K562 (cell line): ENCODE data around the gene TCIRG1. TPM values are rescaled to one million over a fixed set of nuclear protein-coding genes. Genes with fewer than 3 reads are reported as not detected.

Source experiments
- ATAC-seq: fragments of 200-7000 bp; cut with Tn5 transposase; 3 replicates; pipeline ENCODE4 v1.9.1; 2020; ENCODE audit warnings: moderate library complexity
- BruUV-seq: library from RNA; stranded (reverse); fragments of 400-500 nt; replicated peaks from 2 replicates; lab custom pipeline; 2021; lab: Mats Ljungman, UMichigan
- CTCF ChIA-PET: fragments of 300-600 bp; formaldehyde crosslinking; extraction: SDS; loops from one replicate; lab custom pipeline; 2021; ENCODE audit warnings: low intra/inter-chr PET ratio; lab: Yijun Ruan, JAX
- POLR2A ChIA-PET: fragments of 300-600, 350-650 bp; sonication (Branson Sonifier 250); formaldehyde crosslinking; extraction: SDS; loops from one replicate; lab custom pipeline; 2021; ENCODE audit warnings: antibody characterized with exemption, inconsistent platforms; lab: Yijun Ruan, JAX
- DNase-seq, 4 experiments: peaks; one replicate each; pipeline versions ENCODE4 v3.0.0 to v3.0.0-alpha.2; 2011 to 2018; ENCODE audit warnings: low spot score in 3 of 4, mixed read lengths in 3 of 4; ENCODE audit errors: extremely low read depth in 1 of 4
- FAIRE-seq: peaks from 2 replicates; lab custom pipeline; 2011; peaks lifted over from hg19 to GRCh38; lab: Jason Lieb, UNC
- H2AFZ ChIP-seq: 2 replicates; pipeline ENCODE4 v1.6.0; 2011; ENCODE audit warnings: low read depth, low read length, control low read depth, inconsistent platforms
- H3K27ac ChIP-seq: fragments of 200-600 bp; 3 replicates; pipeline ENCODE4 v1.8.0; 2011; ENCODE audit warnings: low read depth, mild to moderate bottlenecking, control low read depth, inconsistent platforms, low read length, moderate library complexity, mixed read lengths; ENCODE audit errors: extremely low read depth
- H3K27me3 ChIP-seq, 2 experiments: fragments of 300-600 bp in 1 of 2; 2 replicates in 1 of 2; 3 replicates in 1 of 2; pipeline versions ENCODE4 v1.6.0 to v1.8.0; 2011; ENCODE audit warnings: inconsistent platforms in 2 of 2, low read length in 2 of 2, mild to moderate bottlenecking in 1 of 2, mixed read lengths in 1 of 2, moderate library complexity in 1 of 2; ENCODE audit not compliant: control insufficient read depth in 2 of 2, insufficient read depth in 2 of 2
- H3K36me3 ChIP-seq: fragments of 300-600 bp; 3 replicates; pipeline ENCODE4 v1.8.0; 2011; ENCODE audit warnings: mild to moderate bottlenecking, low read length, inconsistent platforms; ENCODE audit not compliant: control insufficient read depth, insufficient read depth
- H3K4me1 ChIP-seq, 2 experiments: fragments of 200-600 bp in 1 of 2; replicated peaks in 1 of 2; 2 replicates in 1 of 2; 3 replicates in 1 of 2; pipeline versions ENCODE4 v1.5.1 to v1.8.0; 2011; ENCODE audit warnings: inconsistent platforms in 2 of 2, low read length in 2 of 2, mild to moderate bottlenecking in 1 of 2, mixed read lengths in 1 of 2, moderate library complexity in 1 of 2; ENCODE audit not compliant: control insufficient read depth in 2 of 2, insufficient read depth in 2 of 2
- H3K4me2 ChIP-seq: 2 replicates; pipeline ENCODE4 v1.6.1; 2011; ENCODE audit warnings: low read length, control low read depth, inconsistent platforms, mixed read lengths; ENCODE audit not compliant: insufficient read depth
- H3K4me3 ChIP-seq: fragments of 200-600 bp; sonication (generic), shearing (Covaris generic); 2 replicates; pipeline ENCODE4 v1.5.1; 2016; ENCODE audit warnings: control low read depth, inconsistent platforms
- H3K79me2 ChIP-seq: fragments of 200-600 bp; 3 replicates; pipeline ENCODE4 v1.8.0; 2011; ENCODE audit warnings: low read length, inconsistent platforms; ENCODE audit not compliant: control insufficient read depth, insufficient read depth
- H3K9ac ChIP-seq, 2 experiments: 2 replicates each; pipeline versions ENCODE4 v1.6.0 to v1.6.1; 2011; ENCODE audit warnings: low read depth in 2 of 2, low read length in 2 of 2, control low read depth in 1 of 2, inconsistent platforms in 1 of 2, mild to moderate bottlenecking in 1 of 2, mixed read lengths in 1 of 2; ENCODE audit not compliant: insufficient read depth in 1 of 2
- H3K9me1 ChIP-seq: one replicate; pipeline ENCODE4 v1.6.0; 2011; ENCODE audit warnings: inconsistent platforms, mild to moderate bottlenecking, low read length, moderate library complexity; ENCODE audit not compliant: control insufficient read depth, insufficient read depth
- H3K9me3 ChIP-seq: replicated peaks from 2 replicates; pipeline ENCODE4 v1.5.1; 2011; ENCODE audit warnings: low read depth, low read length, inconsistent platforms; ENCODE audit not compliant: control insufficient read depth, insufficient read depth
- H4K20me1 ChIP-seq: replicated peaks from 2 replicates; pipeline ENCODE4 v1.6.1; 2011; ENCODE audit warnings: low read length, inconsistent platforms, mixed read lengths; ENCODE audit not compliant: control insufficient read depth, insufficient read depth
- CREB1 ChIP-seq, 2 experiments: sonication (generic) in 1 of 2; formaldehyde crosslinking in 1 of 2; IDR thresholded peaks; 2 replicates each; pipeline versions ENCODE4 v1.6.1 to v1.8.0; 2012 to 2022; ENCODE audit warnings: inconsistent platforms in 1 of 2, mild to moderate bottlenecking in 1 of 2, missing genetic modification reagents in 1 of 2, moderate library complexity in 1 of 2
- FOXK1 ChIP-seq: sonication (generic); formaldehyde crosslinking; IDR thresholded peaks from 2 replicates; pipeline ENCODE4 v1.8.0; 2022; ENCODE audit warnings: missing genetic modification reagents, mild to moderate bottlenecking, borderline replicate concordance
- MCM5 ChIP-seq: fragments of 450-650 bp; IDR thresholded peaks from 2 replicates; pipeline ENCODE4 v1.6.1; 2016; ENCODE audit warnings: low read depth
- MYNN ChIP-seq, 2 experiments: sonication (generic); formaldehyde crosslinking in 1 of 2; IDR thresholded peaks; 2 replicates each; pipeline versions ENCODE4 v1.5.0 to v1.6.1; 2016 to 2020; ENCODE audit warnings: antibody characterized with exemption in 1 of 2, missing genetic modification reagents in 1 of 2
- NR1H2 ChIP-seq: sonication (generic); formaldehyde crosslinking; IDR thresholded peaks from 2 replicates; pipeline ENCODE4 v1.4.0; 2020; ENCODE audit warnings: mild to moderate bottlenecking, missing genetic modification reagents
- NR2C1 ChIP-seq, 2 experiments: fragments of 450-650 bp; IDR thresholded peaks; 2 replicates each; pipeline ENCODE4 v1.6.1; 2017; ENCODE audit warnings: mild to moderate bottlenecking in 2 of 2, antibody characterized with exemption in 1 of 2, inconsistent platforms in 1 of 2, missing compliant biosample characterization in 1 of 2, missing genetic modification characterization in 1 of 2
- PHF20 ChIP-seq: fragments of 450-650 bp; IDR thresholded peaks from 2 replicates; pipeline ENCODE4 v1.6.1; 2018; ENCODE audit not compliant: partially characterized antibody
- PKNOX1 ChIP-seq: fragments of 450-650 bp; IDR thresholded peaks from 2 replicates; pipeline ENCODE4 v1.6.1; 2016
- RNF2 ChIP-seq: sonication (generic); IDR thresholded peaks from 2 replicates; pipeline ENCODE4 v1.6.1; 2016
- SIN3A ChIP-seq, 2 experiments: fragments of 150-350 bp in 1 of 2; IDR thresholded peaks; 2 replicates each; pipeline ENCODE4 v1.6.1; 2011 to 2016; ENCODE audit warnings: borderline replicate concordance in 2 of 2, low read depth in 2 of 2, low read length in 2 of 2, mild to moderate bottlenecking in 2 of 2, moderate library complexity in 2 of 2; ENCODE audit not compliant: control insufficient read depth in 1 of 2
- WHSC1 ChIP-seq: IDR thresholded peaks from one replicate; pipeline ENCODE4 v1.6.1; 2012; ENCODE audit warnings: low read length, control low read depth, inconsistent platforms
- ZBTB7A ChIP-seq: IDR thresholded peaks from 2 replicates; pipeline ENCODE4 v1.6.1; 2011; ENCODE audit warnings: low read depth, mild to moderate bottlenecking, low read length, moderate library complexity, borderline replicate concordance; ENCODE audit not compliant: control insufficient read depth
- ZNF3 ChIP-seq: fragments of 250-450 bp; sonication (Bioruptor Pico); IDR thresholded peaks from 2 replicates; pipeline ENCODE4 v1.5.0; 2021; ENCODE audit warnings: mild to moderate bottlenecking, moderate library complexity
- ZNF609 ChIP-seq: sonication (generic); formaldehyde crosslinking; IDR thresholded peaks from 2 replicates; pipeline ENCODE4 v1.8.1; 2023; ENCODE audit warnings: missing genetic modification reagents, mild to moderate bottlenecking, borderline replicate concordance
- ZNF696 ChIP-seq: fragments of 250-450 bp; sonication (Bioruptor Pico); conservative IDR thresholded peaks from 2 replicates; pipeline ENCODE4 v1.4.0; 2020; ENCODE audit warnings: mild to moderate bottlenecking, moderate library complexity
- ZZZ3 ChIP-seq: fragments of 450-650 bp; IDR thresholded peaks from 2 replicates; pipeline ENCODE4 v1.6.1; 2016; ENCODE audit warnings: antibody characterized with exemption, mild to moderate bottlenecking, moderate library complexity
- WGBS: fragments of 100-300 bp; shearing (Covaris generic); methylation state at CpG from one replicate; pipeline ENCODE4 v1.1.6; 2016; ENCODE audit warnings: low coverage, mixed read lengths; ENCODE audit not compliant: insufficient coverage; ENCODE audit errors: missing lambda C conversion rate; 5-methylcytosine and 5-hydroxymethylcytosine counted together
- in situ Hi-C: fragments of 300-500 bp; cut with MboI; formaldehyde crosslinking; loops from 4 replicates; pipeline ENCODE4 v1.15.0; 2018; ENCODE audit warnings: inconsistent platforms, mixed read lengths
- intact Hi-C: fragments of 100-400 bp; cut with micrococcal nuclease; formaldehyde crosslinking; loops from 2 replicates; pipeline ENCODE4 v1.14.2; 2022
- polyA plus RNA-seq, 8 experiments: library from polyadenylated mRNA; depleted of rRNA in 4 of 8; stranded (reverse) in 5 of 8; unstranded in 3 of 8; fragments of >200 nt; fragmentation: Nextera tagmentation in 2 of 8; fragmentation: Illumina TruSeq in 1 of 8; extraction: Ambion mirVana in 2 of 8; extraction: Trizol in 1 of 8; gene quantifications; 2 replicates each; pipeline versions ENCODE4 v1.2.1 to v1.2.3, GENCODE V29; 2011 to 2014; ENCODE audit warnings: inconsistent platforms in 1 of 8, missing spikeins in 1 of 8
- total RNA-seq, 7 experiments: library from RNA; depleted of rRNA in 6 of 7; stranded (reverse); fragments of >200 nt in 6 of 7; fragmentation: Illumina TruSeq in 2 of 7; extraction: Trizol in 2 of 7; gene quantifications; 2 replicates each; pipeline versions ENCODE4 v1.2.1 to v1.2.3, GENCODE V29; 2011 to 2021; ENCODE audit warnings: low replicate concordance in 1 of 7

Gene TCIRG1
- total and polyA plus RNA-seq, 9 of the 15 experiments (the other 6 are each of a cell fraction or from before 2014, with no cell fraction given) = 0.49 to 143 (median 24.4) TPM

- peak; percentile 60 to 74 (median 66) for DNase-seq
- FAIRE-seq = no peak
- H3K4me2 ChIP-seq = peak overlapping the region; percentile 74
- no peaks in the 10 kb centered on the region for H4K20me1 ChIP-seq
- no peaks in the 10 kb centered on the region for H3K27me3 ChIP-seq
- CTCF ChIA-PET = no interaction called here
- H3K36me3 ChIP-seq = peaks cover 48% of the 10 kb centered on the region; the same call in 2 of the 3 replicates
- H3K27ac ChIP-seq = peak overlapping the region; percentile 83
- H3K9me1 ChIP-seq = no peaks in the 10 kb centered on the region
- no peaks in the 10 kb centered on the region for H3K9me3 ChIP-seq
- POLR2A ChIA-PET = interaction anchor here (0.6 to 1.7 kb wide), 5 partner anchors 10 to 621 kb away, joined by 3 to 8 read pairs (median 3); no protein-coding TSS in a partner anchor
- H3K9ac ChIP-seq = peak overlapping the region; percentile 72 to 90
- peaks cover 37% of the 10 kb centered on the region for H3K79me2 ChIP-seq
- in situ Hi-C loops = no loop called here
- H3K4me1 ChIP-seq = peaks cover 43 to 80% of the 10 kb centered on the region in 2 experiments
- TSS peak; percentile 93 for BruUV-seq
- H3K4me3 ChIP-seq = peak overlapping the region; percentile 92
- H2AFZ ChIP-seq = peak overlapping the region; percentile 95
- intact Hi-C loops = no loop called here
- peak; percentile 29 for ATAC-seq
- WGBS = 10% methylated on average over 9 of the region's 13 CpGs
- TF ChIP-seq PHF20 (no peak), FOXK1 (no peak), ZNF609 (CRISPR knock-in tag) (no peak), ZZZ3 (no peak), PKNOX1 (peak; percentile 36; the same call in 1 of the 2 replicates), SIN3A (IDR thresholded peaks at IDR 0.05; ENCODE audit: borderline replicate concordance in 2 of 2, control insufficient read depth in 1 of 2, low read depth in 2 of 2, low read length in 2 of 2) (peak; percentile 20 to 35; a peak in 2 of 4 replicates), WHSC1 (no peak), NR2C1 (IDR thresholded peaks at IDR 0.05) (no peak), NR2C1 (tag; IDR thresholded peaks at IDR 0.05) (peak; percentile 73), RNF2 (0 out of 2 replicates have a peak, but pooled peaks have one; percentile 22), ZBTB7A (peak; percentile 82), MYNN (IDR thresholded peaks at IDR 0.05) (0 out of 2 replicates have a peak, but pooled peaks have one; percentile 28), MYNN (CRISPR knock-in tag; IDR thresholded peaks at IDR 0.05) (no peak), CREB1 (IDR thresholded peaks at IDR 0.05) (peak; percentile 30; the same call in 1 of the 2 replicates), CREB1 (CRISPR knock-in tag; IDR thresholded peaks at IDR 0.05) (0 out of 2 replicates have a peak, but pooled peaks have one; percentile 29), MCM5 (no peak), ZNF3 (CRISPR knock-in tag) (no peak), ZNF696 (no peak), NR1H2 (CRISPR knock-in tag) (0 out of 2 replicates have a peak, but pooled peaks have one; percentile 55)
Measured at GRCh38 chr11:68038226-68038717, 553 bp upstream of the TCIRG1 start.
